Breast epithelium (tissue), 4 donors: ENCODE data around the gene KLHDC10. TPM values are rescaled to one million over a fixed set of nuclear protein-coding genes. Genes with fewer than 3 reads are reported as not detected.
"Not testable (repeated sequence)": the region's sequence is repeated elsewhere in the genome, so short reads cannot be mapped to it uniquely, and the experiment has no call there.

Experiments
- DNase-seq, 2 donors: peaks; one replicate each; pipeline ENCODE4 v3.0.0-alpha.2; 2019; ENCODE audit warnings: low spot score in 2 of 2
- H3K27ac ChIP-seq, 2 donors: fragments of 200-600 bp; sonication (generic) in 1 of 2; one replicate each; pipeline ENCODE4 v1.5.1; 2016 to 2019; ENCODE audit warnings: mild to moderate bottlenecking in 1 of 2
- H3K27me3 ChIP-seq, 2 donors: fragments of 200-600 bp; sonication (generic) in 1 of 2; one replicate each; pipeline versions ENCODE4 v1.5.1 to v1.6.0; 2017 to 2019; ENCODE audit warnings: control low read depth in 1 of 2, mild to moderate bottlenecking in 1 of 2
- H3K36me3 ChIP-seq: fragments of 200-600 bp; one replicate; pipeline ENCODE4 v1.5.1; 2019
- H3K4me1 ChIP-seq, 2 donors: fragments of 200-600 bp; sonication (generic); one replicate each; pipeline ENCODE4 v1.5.1; 2016 to 2019; ENCODE audit warnings: control low read depth in 1 of 2
- H3K4me3 ChIP-seq, 3 donors: fragments of 200-600 bp; sonication (generic); 1 replicate in 2 of 3; 2 replicates in 1 of 3; pipeline ENCODE4 v1.5.1; 2016 to 2019; ENCODE audit warnings: mild to moderate bottlenecking in 3 of 3, moderate library complexity in 2 of 3
- H3K9me3 ChIP-seq, 2 donors: fragments of 200-600 bp; sonication (generic) in 1 of 2; one replicate each; pipeline ENCODE4 v1.5.1; 2016 to 2019; ENCODE audit warnings: control low read depth in 1 of 2
- CTCF ChIP-seq, 3 donors: fragments of 450-650 bp; IDR thresholded peaks; one replicate each; pipeline ENCODE4 v1.5.1; 2016 to 2017; ENCODE audit warnings: antibody characterized with exemption in 3 of 3, mild to moderate bottlenecking in 3 of 3, moderate library complexity in 3 of 3
- POLR2A ChIP-seq: fragments of 450-650 bp; IDR thresholded peaks from one replicate; pipeline ENCODE4 v1.6.1; 2016; ENCODE audit warnings: antibody characterized with exemption, mild to moderate bottlenecking, moderate library complexity
- POLR2AphosphoS5 ChIP-seq, 3 donors: sonication (generic); formaldehyde crosslinking; IDR thresholded peaks; one replicate each; pipeline ENCODE4 v1.6.1; 2017; ENCODE audit warnings: antibody characterized with exemption in 3 of 3
- intact Hi-C: fragments of 100-400 bp; cut with DNase I; formaldehyde crosslinking; loops from one replicate; pipeline ENCODE4 v1.15.1; 2023; ENCODE audit warnings: low total_unique reads
- total RNA-seq, 3 donors: library from RNA; depleted of rRNA; stranded (reverse); fragments of >200 nt; gene quantifications; one replicate each; pipeline ENCODE4 v1.1.0, GENCODE V29; 2016

The KLHDC10 gene
- total RNA-seq, 3 donors from 2014 or later: 23.3 to 28.0 (median 28.0) TPM

- intact Hi-C loops: no loop called here
- Histone ChIP-seq H3K4me3 (no peak overlapping the region), H3K4me1 (no peaks in the 10 kb centered on the region), H3K36me3 (no peaks in the 10 kb centered on the region), H3K9me3 (no peaks in the 10 kb centered on the region), H3K27me3 (no peaks in the 10 kb centered on the region), H3K27ac (no peak overlapping the region)
- DNase-seq: no peak
- TF ChIP-seq CTCF (IDR thresholded peaks at IDR 0.05) (no peak), POLR2A (no peak), POLR2AphosphoS5 (IDR thresholded peaks at IDR 0.05) (no peak)
Observed at GRCh38 chr7:130048906-130049305, 21.4 kb upstream of the KLHDC10 start.

- H3K27ac ChIP-seq, H3K27me3 ChIP-seq, H3K9me3 ChIP-seq, H3K36me3 ChIP-seq, H3K4me3 ChIP-seq, H3K4me1 ChIP-seq, intact Hi-C loops, DNase-seq: not testable (repeated sequence)
Observed at GRCh38 chr7:130052250-130052649, 18.1 kb upstream of the KLHDC10 start.

- H3K27ac ChIP-seq, H3K9me3 ChIP-seq, H3K27me3 ChIP-seq, H3K4me3 ChIP-seq, intact Hi-C loops, H3K4me1 ChIP-seq, H3K36me3 ChIP-seq, DNase-seq: not testable (repeated sequence)
Observed at GRCh38 chr7:130055198-130055597, 15.1 kb upstream of the KLHDC10 start.

GRCh38 chr7:130062246-130062645 lies 8.1 kb upstream of the KLHDC10 start:
- no peak overlapping the region for H3K27ac ChIP-seq
- H3K36me3 ChIP-seq: no peaks in the 10 kb centered on the region
- intact Hi-C loops: no loop called here
- no peaks in the 10 kb centered on the region for H3K27me3 ChIP-seq
- no peaks in the 10 kb centered on the region for H3K9me3 ChIP-seq
- no peak for TF ChIP-seq POLR2AphosphoS5 (IDR thresholded peaks at IDR 0.05)
- TF ChIP-seq POLR2A: no peak
- no peak for TF ChIP-seq CTCF (IDR thresholded peaks at IDR 0.05)
- H3K4me1 ChIP-seq: no peaks in the 10 kb centered on the region
- DNase-seq: no peak
- no peak overlapping the region for H3K4me3 ChIP-seq

- Histone ChIP-seq H3K36me3 (no peaks in the 10 kb centered on the region), H3K4me3 (no peak overlapping the region), H3K27me3 (no peaks in the 10 kb centered on the region), H3K9me3 (no peaks in the 10 kb centered on the region), H3K4me1 (no peaks in the 10 kb centered on the region), H3K27ac (no peak overlapping the region)
- DNase-seq: no peak
- TF ChIP-seq CTCF (IDR thresholded peaks at IDR 0.05): peak; percentile 27 to 44 (median 34)
- no peak for TF ChIP-seq POLR2A
- intact Hi-C loops: no loop called here
Observed at GRCh38 chr7:130063036-130063435, 7.3 kb upstream of the KLHDC10 start.

- H3K36me3 ChIP-seq, DNase-seq, H3K27ac ChIP-seq, H3K4me1 ChIP-seq, H3K4me3 ChIP-seq, intact Hi-C loops, H3K9me3 ChIP-seq, H3K27me3 ChIP-seq: not testable (repeated sequence)
Observed at GRCh38 chr7:130064580-130064926, 5.8 kb upstream of the KLHDC10 start.

- intact Hi-C loops: no loop called here
- Histone ChIP-seq H3K27ac (no peak overlapping the region), H3K4me3 (no peak overlapping the region), H3K36me3 (no peaks in the 10 kb centered on the region), H3K4me1 (no peaks in the 10 kb centered on the region), H3K27me3 (no peaks in the 10 kb centered on the region), H3K9me3 (no peaks in the 10 kb centered on the region)
- no peak for DNase-seq
- TF ChIP-seq CTCF (IDR thresholded peaks at IDR 0.05) (no peak), POLR2AphosphoS5 (IDR thresholded peaks at IDR 0.05) (no peak), POLR2A (no peak)
Observed at GRCh38 chr7:130065500-130066152, 4.7 kb upstream of the KLHDC10 start.
